GM11168 (cell line): ENCODE results near the gene CFHR1.
"Not testable (repeated sequence)": the region's sequence is repeated elsewhere in the genome, so short reads cannot be mapped to it uniquely, and the experiment has no call there.

Source experiments
- in situ Hi-C: fragments of 300-500 bp; cut with MboI; formaldehyde crosslinking; loops from one replicate; pipeline ENCODE4 v1.12.0; 2022; ENCODE audit warnings: low sequenced_read_pairs; ENCODE audit not compliant: unreplicated experiment

CFHR1 gene

GRCh38 chr1:196819531-196819930 lies at the start of gene CFHR1:
Gene CFHR1, plus strand, starts transcription at chr1:196819731. Its CDS starts 114 bp downstream, at chr1:196819845.
- in situ Hi-C loops = not testable (repeated sequence)

DNA sequence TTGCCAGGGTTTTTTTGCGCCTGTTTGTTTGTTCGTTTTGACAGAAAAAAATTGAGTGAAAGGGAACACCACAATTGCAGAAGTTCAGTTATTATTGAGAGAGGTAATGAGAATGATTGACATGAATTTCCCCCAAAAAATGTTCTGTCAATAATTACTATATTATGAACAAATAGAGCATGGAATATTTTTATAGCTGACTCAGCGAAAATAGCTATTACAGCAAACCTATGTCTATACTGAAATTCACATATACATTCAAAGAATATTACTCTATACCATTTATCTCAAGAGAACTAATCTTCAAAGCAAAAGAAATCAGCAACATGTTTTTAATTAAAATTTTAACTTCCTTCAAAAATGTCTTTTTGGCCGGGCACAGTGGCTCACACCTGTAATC lies 49.7 kb upstream of the CFHR1 start:
- in situ Hi-C loops = loop anchor here (10.0 kb wide), 1 partner anchor 75 kb away; no protein-coding TSS in a partner anchor

DNA sequence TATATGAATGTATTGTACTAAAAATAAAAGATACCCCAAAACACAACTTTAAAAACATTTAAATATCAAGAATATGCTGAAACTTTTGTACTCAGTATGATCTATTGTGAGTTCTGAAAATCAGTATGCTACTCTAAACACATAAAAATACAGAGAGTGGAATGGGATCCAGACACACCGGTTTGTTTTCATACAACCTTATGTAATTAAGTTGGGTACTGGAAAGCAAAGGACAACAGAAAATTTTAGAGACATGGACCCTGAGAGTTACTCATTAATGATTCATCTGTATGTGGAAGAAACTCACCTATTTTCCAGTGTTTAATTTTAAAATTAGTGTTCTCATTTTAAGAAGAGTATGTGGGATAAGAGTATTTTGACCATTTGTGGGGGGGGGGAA lies 45.8 kb upstream of the CFHR1 start:
- in situ Hi-C loops = no loop called here

GRCh38 chr1:196774175-196774574 lies 45.4 kb upstream of the CFHR1 start:
- in situ Hi-C loops = no loop called here

DNA sequence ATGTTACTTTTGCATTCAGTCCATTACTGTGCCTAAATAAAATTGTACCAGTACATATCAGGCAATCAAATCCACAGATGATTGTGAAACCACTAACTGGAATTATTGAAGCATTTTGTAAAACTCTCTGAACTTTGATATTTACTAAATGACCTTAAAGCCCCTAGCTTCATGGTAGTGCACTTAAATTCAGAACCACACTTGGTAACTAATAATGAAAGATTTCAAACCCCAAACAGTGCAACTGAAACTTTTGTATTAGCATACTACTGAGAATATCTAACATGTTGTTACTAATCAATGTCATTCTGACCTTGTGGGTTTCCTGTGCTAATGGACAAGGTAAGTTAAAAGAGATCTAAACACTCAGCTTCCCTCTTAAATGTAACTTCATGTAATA lies 44.9 kb upstream of the CFHR1 start, which contains the start of gene CFHR3:
Gene CFHR3, plus strand, starts transcription at position 238 of the 400 bp plus-strand sequence. Its CDS starts 47 bp downstream, at position 285.
- in situ Hi-C loops = no loop called here

DNA sequence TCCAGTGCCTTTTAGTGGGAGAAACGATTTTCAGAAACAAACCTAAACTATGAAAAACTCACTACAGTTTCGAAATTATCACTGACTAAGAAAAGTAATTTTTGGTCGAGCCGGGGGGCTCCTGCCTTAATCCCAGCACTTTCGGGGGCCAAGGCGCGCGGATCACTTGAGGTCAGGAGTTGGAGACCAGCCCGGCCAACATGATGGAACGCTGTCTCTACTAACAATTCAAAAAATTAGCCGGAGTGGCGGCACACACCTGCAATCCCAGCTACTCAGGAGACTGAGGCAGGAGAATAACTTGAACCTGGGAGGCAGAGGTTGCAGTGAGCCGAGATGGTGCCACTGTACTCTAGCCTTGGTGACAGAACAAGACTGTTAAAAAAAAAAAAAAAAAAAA lies 41.9 kb upstream of the CFHR1 start:
- in situ Hi-C loops = no loop called here

GRCh38 chr1:196779093-196779492 lies 40.4 kb upstream of the CFHR1 start:
- in situ Hi-C loops = no loop called here

- in situ Hi-C loops = not testable (repeated sequence)
These were observed 28.3 kb upstream of the CFHR1 start for GRCh38 chr1:196791252-196791651.

DNA sequence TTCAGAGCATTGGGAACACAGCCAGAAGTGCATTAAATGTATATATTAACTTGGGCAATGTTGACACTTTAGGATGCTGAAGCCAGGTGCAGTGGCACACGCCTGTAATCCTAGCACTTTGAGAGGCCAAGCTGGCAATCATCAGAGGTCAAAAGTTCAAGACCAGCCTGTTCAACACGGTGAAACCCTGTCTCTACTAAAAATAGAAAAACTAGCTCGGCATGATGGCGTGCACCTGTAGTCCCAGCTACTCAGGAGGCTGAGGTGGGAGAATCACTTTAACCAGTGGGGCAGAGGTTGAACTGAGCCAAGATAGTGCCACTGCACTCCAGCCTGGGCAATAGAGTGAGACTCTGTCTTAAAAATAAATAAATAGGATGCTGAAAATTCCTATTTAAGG lies 25.4 kb upstream of the CFHR1 start:
- in situ Hi-C loops = not testable (repeated sequence)

- in situ Hi-C loops = no loop called here
These were observed 21.6 kb upstream of the CFHR1 start for GRCh38 chr1:196797891-196798290.

DNA sequence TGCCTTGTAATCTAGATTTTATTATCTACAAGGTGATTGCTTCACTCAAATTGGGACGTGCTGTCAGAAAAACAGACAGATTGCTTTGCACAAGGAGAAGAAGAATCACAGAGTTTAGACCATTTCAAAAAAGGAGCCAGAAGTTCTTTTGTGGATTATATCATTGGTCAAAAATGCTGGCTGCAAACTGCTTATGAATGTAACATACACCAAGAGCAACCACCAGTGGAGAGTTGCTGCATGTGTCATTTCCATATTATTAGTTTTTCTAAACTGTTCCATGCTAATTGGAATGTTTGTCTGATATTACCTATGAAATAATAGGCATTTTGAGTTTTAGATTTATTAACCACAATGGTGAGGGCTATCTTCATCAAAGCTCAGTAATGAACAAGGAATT lies 17.6 kb upstream of the CFHR1 start:
- in situ Hi-C loops = not testable (repeated sequence)

DNA sequence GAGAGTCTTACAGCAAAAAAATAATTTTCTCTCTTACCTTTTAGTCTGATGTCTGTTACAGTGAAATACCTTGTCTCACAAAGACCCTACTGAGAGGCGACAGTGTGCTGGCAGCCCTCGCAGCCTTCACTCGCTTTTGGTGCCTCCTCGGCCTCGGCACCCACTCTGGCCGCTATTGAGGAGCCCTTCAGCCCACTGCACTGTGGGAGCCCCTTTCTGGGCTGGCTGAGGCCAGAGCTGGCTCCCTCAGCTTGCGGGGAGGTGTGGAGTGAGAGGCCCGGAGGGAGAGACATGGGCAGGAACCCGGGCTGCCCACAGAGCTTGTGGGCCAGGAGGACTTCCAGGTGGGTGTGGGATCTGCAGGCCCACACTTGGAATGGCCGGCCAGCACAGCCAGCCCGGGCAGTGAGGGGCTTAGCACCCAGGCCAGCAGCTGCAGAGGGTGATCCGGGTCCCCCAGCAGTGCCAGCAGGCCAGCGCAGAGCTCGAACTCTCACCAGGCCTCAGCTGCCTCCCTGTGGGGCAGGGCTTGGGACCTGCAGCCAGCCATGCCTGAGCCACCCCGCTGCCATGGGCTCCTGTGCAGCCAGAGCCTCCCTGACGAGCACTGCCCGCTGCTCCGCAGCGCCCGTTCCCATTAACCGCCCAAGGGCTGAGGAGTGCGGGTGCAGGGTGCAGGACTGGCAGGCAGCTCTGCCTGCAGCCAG lies 10.8 kb upstream of the CFHR1 start:
- in situ Hi-C loops = no loop called here

- in situ Hi-C loops = not testable (repeated sequence)
These were observed 2.1 kb upstream of the CFHR1 start for GRCh38 chr1:196817442-196817841.

- in situ Hi-C loops = not testable (repeated sequence)
These were observed 8.3 kb downstream of the CFHR1 start for GRCh38 chr1:196827860-196828259.

DNA sequence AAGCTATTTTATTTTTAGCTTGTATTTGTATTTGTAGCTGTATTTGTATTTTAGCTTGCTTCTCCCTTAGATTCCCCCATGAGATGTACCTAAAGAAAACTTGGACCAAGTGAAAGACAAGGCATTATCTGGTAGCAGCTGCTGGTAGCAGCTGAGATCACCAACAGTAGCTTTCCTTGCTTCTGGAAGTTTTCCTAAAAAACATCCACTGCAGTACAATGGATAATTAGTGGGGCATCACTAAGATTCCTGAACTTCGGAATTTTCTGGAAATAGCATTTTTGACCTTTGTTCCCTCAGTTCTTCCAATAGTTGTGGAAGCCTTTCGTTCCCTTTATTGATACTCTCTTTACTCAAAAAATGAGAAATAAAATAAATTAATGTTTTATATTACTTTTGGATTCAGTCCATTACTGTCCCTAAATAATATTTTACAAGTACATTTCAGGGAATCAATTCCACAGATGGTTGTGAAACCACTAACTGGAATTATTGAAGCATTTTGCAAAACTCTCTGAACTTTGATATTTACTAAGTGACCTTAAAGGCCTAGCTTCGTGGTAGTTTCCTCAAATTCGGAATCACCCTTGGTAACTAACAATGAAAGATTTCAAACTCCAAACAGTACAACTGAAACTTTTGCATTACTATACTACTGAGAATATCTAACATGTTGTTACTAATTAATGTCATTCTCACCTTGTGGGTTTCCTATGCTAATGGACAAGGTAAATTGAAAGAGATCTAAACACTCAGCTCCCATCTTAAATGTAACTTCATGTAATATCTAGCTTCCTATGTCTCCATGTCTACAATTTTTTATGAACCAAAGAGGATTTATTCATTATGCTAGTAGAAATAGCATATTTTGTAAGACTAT lies 30.3 kb downstream of the CFHR1 start:
- in situ Hi-C loops = loop anchor here (10.0 kb wide), 1 partner anchor 85 kb away; no protein-coding TSS in a partner anchor

DNA sequence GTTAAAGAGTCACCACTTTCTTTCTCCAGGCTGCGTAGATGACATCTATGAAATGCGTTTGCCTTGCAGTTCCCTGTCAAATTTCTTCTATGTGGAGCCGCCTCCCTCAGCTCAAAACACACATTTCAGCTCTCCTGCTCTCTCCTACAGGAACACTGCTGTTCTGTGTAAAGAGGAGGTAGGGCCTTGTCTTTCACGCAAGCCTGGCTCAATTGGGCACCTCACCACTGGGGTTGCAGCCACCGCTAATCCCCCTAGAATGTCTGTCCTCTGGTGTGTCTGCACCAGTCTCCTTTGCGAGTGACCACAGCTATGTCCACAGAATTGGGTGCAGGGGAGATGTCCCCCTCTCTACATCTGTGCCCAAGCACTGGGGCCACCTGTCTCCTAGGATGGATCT lies 36.5 kb downstream of the CFHR1 start:
- in situ Hi-C loops = no loop called here

- in situ Hi-C loops = no loop called here
These were observed 37.7 kb downstream of the CFHR1 start for GRCh38 chr1:196857188-196857587.

- in situ Hi-C loops = no loop called here
These were observed 39.3 kb downstream of the CFHR1 start for GRCh38 chr1:196858811-196859210.

- in situ Hi-C loops = no loop called here
These were observed 40.9 kb downstream of the CFHR1 start for GRCh38 chr1:196860323-196860884.

GRCh38 chr1:196861429-196861828 lies 41.9 kb downstream of the CFHR1 start:
- in situ Hi-C loops = no loop called here

DNA sequence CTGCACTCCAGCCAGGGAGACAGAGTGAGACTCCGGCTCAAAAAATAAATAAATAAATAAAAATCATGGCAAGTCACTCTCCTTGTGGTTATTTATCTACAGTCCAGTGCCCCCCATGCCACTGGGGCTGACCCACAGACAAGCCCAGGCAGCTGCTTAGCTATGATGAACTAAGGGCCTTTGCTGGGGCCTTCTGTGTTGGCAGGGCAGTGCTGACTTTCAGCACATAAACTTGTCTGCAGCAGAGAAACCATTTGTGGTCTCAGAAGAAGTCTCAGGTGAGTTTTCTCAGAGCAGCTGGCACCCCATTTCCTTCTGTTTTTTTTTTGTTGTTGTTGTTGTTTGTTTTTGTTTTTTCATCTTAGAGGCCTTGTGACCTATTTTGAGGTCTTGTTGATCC lies 47.4 kb downstream of the CFHR1 start:
- in situ Hi-C loops = no loop called here
